Measurements from ENCODE around the gene TCHP.

The TCHP gene

DNA sequence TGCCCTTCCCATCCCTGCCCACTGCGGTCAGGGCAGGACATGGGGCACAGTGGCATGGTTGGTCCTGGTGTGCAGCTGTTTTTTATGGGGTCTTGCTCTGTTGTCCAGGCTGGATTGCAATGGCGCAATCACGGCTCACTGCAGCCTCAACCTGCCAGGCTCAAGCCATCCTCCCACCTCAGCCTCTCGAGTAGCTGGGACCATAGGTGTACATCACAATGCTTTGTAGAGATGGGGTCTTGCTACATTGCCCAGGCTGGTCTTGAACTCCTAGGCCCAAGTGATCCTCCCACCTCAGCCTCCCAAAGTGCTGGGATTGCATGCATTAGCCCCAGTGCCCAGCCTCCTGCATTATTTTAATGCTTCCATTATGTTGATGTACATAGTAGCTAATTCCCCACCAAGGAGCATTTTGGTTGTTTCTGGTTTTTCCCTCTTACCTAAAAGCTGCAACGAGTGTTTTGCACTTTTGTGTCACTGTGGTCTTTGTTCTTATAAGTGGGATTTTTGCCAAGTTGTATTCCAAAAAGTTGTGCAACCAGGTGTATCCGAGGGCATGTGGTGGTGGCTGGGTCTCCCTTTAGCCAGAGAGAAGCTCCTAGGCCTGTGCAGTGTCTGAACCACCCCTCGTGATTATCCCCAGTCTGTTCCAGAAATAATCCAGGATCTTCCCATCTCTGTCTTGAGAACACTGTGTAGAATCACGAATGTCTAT, 10.3 kb downstream of the TCHP start:
- Mint-ChIP-seq H3K9me3 (no peaks in the 10 kb centered on the region), H3K27me3 (ENCODE audit: low read depth) (no peaks in the 10 kb centered on the region), H3K36me3 (ENCODE audit: low read depth) (peaks cover 64% of the 10 kb centered on the region), H3K4me3 (no peak overlapping the region), H3K27ac (no peak overlapping the region), H3K4me1 (ENCODE audit: low read depth) (no peaks in the 10 kb centered on the region)
- DNase-seq (ENCODE audit: low spot score): no peak

DNA sequence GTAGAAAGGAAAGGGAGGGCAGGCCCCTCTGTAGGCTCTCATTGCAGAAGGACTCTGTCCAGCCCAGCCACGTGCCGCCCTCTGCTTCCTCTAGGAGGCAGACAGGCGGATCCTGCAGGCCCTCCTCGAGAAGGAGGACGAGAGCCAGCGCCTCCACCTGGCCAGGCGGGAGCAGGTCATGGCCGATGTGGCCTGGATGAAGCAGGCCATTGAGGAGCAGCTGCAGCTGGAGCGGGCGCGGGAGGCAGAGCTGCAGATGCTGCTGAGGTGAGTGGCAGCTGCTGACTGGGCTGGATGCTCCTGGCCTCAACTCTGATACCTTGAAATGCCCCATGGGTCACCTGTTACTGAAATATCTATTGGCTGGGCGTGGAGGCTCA, 10.9 kb downstream of the TCHP start:
- H3K27ac Mint-ChIP-seq: no peak overlapping the region
- no peaks in the 10 kb centered on the region for H3K27me3 Mint-ChIP-seq (ENCODE audit: low read depth)
- peaks cover 64% of the 10 kb centered on the region for H3K36me3 Mint-ChIP-seq (ENCODE audit: low read depth)
- H3K4me3 Mint-ChIP-seq: no peak overlapping the region
- no peaks in the 10 kb centered on the region for H3K9me3 Mint-ChIP-seq
- H3K4me1 Mint-ChIP-seq (ENCODE audit: low read depth): no peaks in the 10 kb centered on the region
- DNase-seq (ENCODE audit: low spot score): peak; percentile 8

DNA sequence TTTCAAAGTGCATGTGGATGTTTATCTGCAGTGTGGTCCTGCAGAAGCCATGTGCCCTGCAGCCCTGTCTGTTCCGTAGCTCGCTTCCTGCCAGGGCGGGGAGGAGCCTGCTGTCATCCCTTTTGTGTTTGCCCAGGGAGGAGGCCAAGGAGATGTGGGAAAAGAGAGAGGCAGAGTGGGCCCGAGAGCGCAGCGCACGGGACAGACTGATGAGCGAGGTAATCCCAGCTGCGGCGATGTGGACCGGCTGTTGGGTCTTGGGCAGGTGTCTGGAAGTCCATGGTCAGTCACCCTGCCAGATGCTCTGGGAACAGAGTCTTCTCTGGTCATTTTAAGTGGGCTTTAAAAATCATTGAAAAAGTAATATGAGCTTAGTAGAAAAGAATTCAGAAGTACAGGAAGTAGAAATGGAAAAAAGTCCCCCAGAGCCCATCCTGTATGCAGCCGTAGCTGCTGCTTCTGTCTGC, 12.8 kb downstream of the TCHP start:
- Mint-ChIP-seq H3K36me3 (ENCODE audit: low read depth) (peaks cover 63% of the 10 kb centered on the region), H3K4me1 (ENCODE audit: low read depth) (no peaks in the 10 kb centered on the region), H3K27me3 (ENCODE audit: low read depth) (no peaks in the 10 kb centered on the region), H3K9me3 (no peaks in the 10 kb centered on the region), H3K4me3 (no peak overlapping the region), H3K27ac (no peak overlapping the region)
- no peak for DNase-seq (ENCODE audit: low spot score)

DNA sequence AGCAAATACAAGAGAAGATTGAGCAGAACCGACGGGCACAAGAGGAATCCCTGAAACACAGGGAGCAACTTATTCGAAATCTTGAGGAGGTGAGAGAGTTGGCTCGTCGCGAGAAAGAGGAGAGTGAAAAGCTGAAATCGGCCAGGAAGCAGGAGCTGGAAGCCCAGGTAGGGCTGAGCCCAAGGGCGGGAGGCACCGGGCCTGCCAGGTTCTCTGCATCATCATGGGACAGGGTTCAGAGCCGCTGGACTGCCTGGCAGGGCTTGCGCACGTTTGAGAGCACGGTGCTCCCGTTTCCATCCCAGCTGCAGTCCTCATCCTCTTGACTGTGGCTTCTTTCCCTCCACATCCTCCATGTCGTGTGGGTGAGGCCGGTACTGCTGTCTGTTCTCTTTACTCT, 14.4 kb downstream of the TCHP start:
- Mint-ChIP-seq H3K9me3 (no peaks in the 10 kb centered on the region), H3K4me3 (no peak overlapping the region), H3K27ac (no peak overlapping the region), H3K27me3 (ENCODE audit: low read depth) (no peaks in the 10 kb centered on the region), H3K4me1 (ENCODE audit: low read depth) (no peaks in the 10 kb centered on the region), H3K36me3 (ENCODE audit: low read depth) (peaks cover 53% of the 10 kb centered on the region)
- DNase-seq (ENCODE audit: low spot score): no peak

DNA sequence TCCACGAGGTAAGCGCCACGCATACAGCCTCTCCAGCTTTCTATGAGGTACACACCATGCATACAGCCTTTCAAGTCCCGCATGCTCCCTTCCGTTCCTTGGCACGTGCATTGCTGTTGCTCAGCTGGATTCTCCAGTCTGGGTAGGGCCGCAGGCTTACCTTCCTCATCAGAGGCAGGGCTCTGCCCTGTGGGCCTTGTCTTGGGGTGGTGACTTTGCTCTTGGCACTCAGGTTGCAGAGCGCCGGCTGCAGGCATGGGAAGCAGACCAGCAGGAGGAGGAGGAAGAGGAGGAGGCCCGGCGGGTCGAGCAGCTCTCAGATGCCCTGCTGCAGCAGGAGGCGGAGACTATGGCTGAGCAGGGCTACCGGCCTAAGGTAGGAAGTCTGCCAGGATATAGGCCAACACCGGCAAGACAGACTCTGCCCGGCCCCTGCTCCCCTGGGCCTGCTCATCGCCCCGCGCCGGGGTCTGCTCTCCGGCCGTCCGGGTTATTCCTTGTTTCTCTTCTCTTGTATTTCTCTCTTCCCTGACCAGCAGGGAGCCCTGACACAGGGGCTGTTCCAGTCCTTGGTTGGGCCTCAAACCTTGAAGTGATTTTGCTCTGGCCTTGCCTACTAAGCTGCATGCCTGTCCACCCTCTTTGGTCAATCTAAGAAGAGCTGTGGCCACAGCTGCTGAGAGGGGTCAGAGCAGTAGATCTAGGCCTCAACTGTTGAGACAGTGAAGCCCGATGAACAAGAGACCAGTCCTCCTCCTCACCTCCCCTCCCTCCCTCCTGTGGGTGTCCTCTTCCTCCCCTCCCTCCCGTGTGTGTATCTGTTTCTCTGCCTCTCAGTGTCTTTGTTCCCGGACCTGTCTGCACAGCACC, 15.3 kb downstream of the TCHP start:
- Mint-ChIP-seq H3K27me3 (ENCODE audit: low read depth) (no peaks in the 10 kb centered on the region), H3K9me3 (no peaks in the 10 kb centered on the region), H3K4me1 (ENCODE audit: low read depth) (no peaks in the 10 kb centered on the region), H3K36me3 (ENCODE audit: low read depth) (peaks cover 57% of the 10 kb centered on the region), H3K27ac (peak overlapping the region; percentile 12), H3K4me3 (no peak overlapping the region)
- no peak for DNase-seq (ENCODE audit: low spot score)

DNA sequence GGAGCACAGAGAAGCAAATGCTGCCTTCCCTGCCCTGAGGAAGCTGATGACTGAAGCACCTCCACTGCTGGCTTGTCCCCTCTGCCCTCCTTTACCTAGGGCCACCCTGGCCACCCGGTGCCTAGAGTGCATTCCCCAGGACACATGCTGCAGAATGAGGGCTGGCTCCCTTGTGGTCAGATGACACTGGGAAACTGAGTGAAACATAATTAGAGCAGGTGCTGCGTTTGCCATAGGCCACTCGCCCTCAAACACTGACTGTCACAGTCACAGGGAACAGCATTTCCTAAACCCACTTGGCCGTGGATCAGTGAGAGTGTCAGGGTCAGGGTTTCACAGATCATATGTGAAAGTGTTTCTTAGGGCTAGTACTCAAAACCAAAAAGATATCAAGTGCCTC, 16.0 kb downstream of the TCHP start:
- no peak for DNase-seq (ENCODE audit: low spot score)
- H3K4me3 Mint-ChIP-seq: no peak overlapping the region
- no peaks in the 10 kb centered on the region for H3K4me1 Mint-ChIP-seq (ENCODE audit: low read depth)
- peaks cover 57% of the 10 kb centered on the region for H3K36me3 Mint-ChIP-seq (ENCODE audit: low read depth)
- peak overlapping the region; percentile 12 for H3K27ac Mint-ChIP-seq
- no peaks in the 10 kb centered on the region for H3K9me3 Mint-ChIP-seq
- H3K27me3 Mint-ChIP-seq (ENCODE audit: low read depth): no peaks in the 10 kb centered on the region

DNA sequence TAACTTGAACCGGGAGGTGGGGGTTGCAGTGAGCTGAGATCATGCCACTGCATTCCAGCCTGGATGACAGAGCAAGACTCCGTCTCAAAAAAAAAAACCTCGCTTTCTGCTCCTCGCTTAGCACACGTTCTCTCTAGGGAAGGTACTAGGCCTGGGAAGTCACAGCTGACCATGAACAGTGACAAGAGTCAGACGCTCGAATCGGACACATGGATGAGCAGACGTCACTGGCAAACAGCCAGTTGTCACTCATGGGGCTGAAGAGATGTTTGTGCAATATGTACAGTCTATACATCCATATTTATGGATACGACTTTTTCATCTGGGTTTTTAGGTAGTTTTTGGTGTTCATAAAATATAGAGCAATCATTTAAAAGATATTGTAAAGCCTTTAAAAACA, 19.4 kb downstream of the TCHP start:
- H3K27ac Mint-ChIP-seq: no peak overlapping the region
- no peak overlapping the region for H3K4me3 Mint-ChIP-seq
- H3K9me3 Mint-ChIP-seq: no peaks in the 10 kb centered on the region
- DNase-seq (ENCODE audit: low spot score): no peak
- H3K36me3 Mint-ChIP-seq (ENCODE audit: low read depth): peaks cover 48% of the 10 kb centered on the region
- no peaks in the 10 kb centered on the region for H3K4me1 Mint-ChIP-seq (ENCODE audit: low read depth)
- no peaks in the 10 kb centered on the region for H3K27me3 Mint-ChIP-seq (ENCODE audit: low read depth)

DNA sequence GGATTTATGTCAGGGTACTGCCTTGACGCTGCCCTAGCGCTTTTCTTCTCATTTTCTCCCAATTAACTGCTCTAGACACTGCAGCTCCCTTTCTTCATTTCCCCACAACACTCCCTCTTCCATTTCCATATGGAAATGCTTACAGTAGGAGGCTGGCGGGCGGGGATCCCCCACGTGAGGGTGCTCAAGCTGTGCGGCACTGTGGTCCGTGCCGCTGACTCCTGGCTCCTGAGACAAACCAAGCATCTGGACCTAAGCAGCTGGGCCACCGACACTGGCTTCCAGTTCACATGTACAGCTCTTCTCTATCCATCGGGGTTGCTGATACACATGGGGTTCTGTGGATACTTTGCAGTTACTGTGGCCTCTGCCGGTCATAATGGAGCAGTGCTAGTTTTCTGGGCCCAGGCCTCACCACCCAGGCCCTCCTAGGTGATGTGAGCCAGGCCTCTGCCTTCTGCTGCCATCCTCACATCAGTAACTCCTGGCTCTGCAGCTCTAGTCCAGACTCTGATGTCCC, 20.2 kb downstream of the TCHP start:
- H3K4me3 Mint-ChIP-seq: no peak overlapping the region
- no peak overlapping the region for H3K27ac Mint-ChIP-seq
- no peak for DNase-seq (ENCODE audit: low spot score)
- no peaks in the 10 kb centered on the region for H3K9me3 Mint-ChIP-seq
- no peaks in the 10 kb centered on the region for H3K27me3 Mint-ChIP-seq (ENCODE audit: low read depth)
- peaks cover 41% of the 10 kb centered on the region for H3K36me3 Mint-ChIP-seq (ENCODE audit: low read depth)
- no peaks in the 10 kb centered on the region for H3K4me1 Mint-ChIP-seq (ENCODE audit: low read depth)

DNA sequence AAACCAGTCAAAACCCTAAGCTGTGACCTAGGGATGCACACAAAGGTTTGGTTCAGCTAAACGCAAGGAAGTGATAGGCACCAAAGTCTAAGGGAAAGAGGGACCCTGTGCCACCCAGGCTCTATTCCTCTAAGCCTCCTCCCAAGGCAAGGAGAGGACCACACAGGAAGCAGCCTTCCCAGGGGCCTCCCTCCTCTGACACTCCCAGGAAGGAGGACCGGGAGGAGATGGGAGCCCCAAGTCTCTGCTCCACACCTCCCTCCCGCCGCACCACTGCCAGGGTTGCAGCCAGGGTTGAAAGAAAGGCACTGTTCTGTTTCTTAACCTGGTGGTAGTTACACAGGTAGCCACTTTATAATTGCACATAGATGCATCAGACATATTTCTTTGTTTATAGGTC, 21.9 kb downstream of the TCHP start:
- Mint-ChIP-seq H3K4me1 (ENCODE audit: low read depth) (no peaks in the 10 kb centered on the region), H3K36me3 (ENCODE audit: low read depth) (peaks cover 28% of the 10 kb centered on the region), H3K4me3 (no peak overlapping the region), H3K9me3 (no peaks in the 10 kb centered on the region), H3K27ac (peak overlapping the region; percentile 64), H3K27me3 (ENCODE audit: low read depth) (no peaks in the 10 kb centered on the region)
- DNase-seq (ENCODE audit: low spot score): no peak

DNA sequence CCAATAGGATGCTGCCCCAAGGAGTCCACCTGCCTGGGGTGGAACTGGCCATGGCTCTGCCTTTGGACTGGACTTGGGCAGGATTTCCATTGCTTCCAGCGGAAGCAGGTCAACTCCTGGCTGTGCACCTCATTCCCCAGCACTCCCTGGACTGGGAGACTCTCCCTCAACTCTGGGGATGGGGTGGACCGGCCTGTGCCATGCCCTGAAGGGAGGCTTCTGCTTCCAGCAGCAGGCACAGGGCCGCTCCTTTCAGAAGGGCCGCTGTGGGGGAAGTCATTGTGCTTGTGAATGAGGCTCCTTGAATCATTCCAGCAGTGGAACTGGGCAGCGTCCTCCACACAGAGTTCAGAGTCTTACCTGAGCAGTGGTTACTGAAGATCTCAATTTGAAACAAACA, 23.0 kb downstream of the TCHP start:
- no peaks in the 10 kb centered on the region for H3K27me3 Mint-ChIP-seq (ENCODE audit: low read depth)
- H3K27ac Mint-ChIP-seq: no peak overlapping the region
- no peaks in the 10 kb centered on the region for H3K9me3 Mint-ChIP-seq
- no peak for DNase-seq (ENCODE audit: low spot score)
- no peaks in the 10 kb centered on the region for H3K4me1 Mint-ChIP-seq (ENCODE audit: low read depth)
- peaks cover 29% of the 10 kb centered on the region for H3K36me3 Mint-ChIP-seq (ENCODE audit: low read depth)
- no peak overlapping the region for H3K4me3 Mint-ChIP-seq

DNA sequence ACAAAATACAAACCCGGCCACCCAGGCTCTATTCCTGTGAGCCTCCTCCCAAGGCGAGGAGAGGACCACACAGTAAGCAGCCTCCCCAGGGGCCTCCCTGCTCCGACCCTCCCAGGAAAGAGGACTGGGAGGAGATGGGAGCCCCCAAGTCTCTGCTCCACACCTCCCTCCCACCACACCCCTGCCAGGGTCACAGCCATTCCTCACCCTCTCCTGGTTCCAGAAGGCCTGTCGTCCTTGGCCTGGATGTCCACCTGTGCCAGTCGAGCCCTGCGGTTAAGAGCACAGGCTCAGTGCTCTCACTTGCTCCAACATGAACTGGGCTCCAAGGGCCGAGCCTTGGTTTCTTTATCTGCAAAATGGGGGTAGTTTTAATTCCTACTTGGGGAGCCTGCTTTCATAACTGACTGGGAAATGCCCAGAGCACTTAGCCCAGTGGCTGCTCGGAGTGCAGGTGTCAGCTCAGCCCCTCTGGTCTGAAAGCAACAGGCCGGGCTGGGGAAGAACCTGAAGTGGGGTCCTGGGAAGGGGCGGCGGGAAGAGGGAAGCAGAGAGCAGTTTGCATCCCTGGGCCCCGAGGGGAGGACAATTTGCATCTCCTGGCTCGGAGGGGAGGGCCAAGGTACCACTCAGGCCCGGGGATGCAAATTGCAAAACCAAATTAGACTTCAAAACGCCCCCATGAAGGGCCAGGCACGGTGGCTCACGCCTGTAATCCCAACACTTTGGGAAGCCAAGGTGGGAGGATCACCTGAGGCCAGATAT, 23.6 kb downstream of the TCHP start:
- no peak for DNase-seq (ENCODE audit: low spot score)
- H3K4me3 Mint-ChIP-seq: no peak overlapping the region
- H3K27me3 Mint-ChIP-seq (ENCODE audit: low read depth): no peaks in the 10 kb centered on the region
- no peaks in the 10 kb centered on the region for H3K4me1 Mint-ChIP-seq (ENCODE audit: low read depth)
- peaks cover 29% of the 10 kb centered on the region for H3K36me3 Mint-ChIP-seq (ENCODE audit: low read depth)
- no peaks in the 10 kb centered on the region for H3K9me3 Mint-ChIP-seq
- H3K27ac Mint-ChIP-seq: no peak overlapping the region

DNA sequence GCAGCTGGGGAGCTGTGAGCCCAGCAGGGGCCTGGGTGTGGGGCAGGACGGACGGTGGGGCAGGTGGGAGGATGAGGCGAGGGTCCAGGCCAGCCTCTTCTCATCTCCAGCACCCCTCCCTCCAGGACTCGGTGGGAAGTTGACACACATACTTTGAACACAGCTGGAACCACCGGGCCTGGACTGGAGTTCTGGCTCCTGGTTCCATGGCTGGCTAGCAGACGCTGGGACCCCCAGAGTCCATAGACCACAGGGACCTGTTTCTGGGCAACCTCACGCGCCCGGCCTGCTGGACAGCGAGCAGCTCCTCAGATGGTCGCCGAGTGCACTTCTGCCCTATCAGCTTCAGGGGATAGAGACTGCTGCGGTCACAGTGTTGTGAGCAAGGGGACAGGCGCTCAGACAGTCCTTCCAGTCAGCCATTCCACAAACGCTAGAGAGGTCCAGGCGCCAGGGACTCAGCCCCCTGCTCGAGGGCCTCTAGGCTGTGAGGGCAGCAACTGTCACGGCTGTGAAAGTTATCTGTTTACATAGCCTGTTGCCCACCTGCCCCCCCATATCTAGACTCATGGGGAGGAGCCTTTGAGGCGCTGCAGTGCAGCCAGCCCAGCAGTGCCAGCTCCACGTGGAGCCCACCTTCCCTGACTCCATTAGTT, 25.2 kb downstream of the TCHP start:
- no peak for DNase-seq (ENCODE audit: low spot score)
- Mint-ChIP-seq H3K36me3 (ENCODE audit: low read depth) (peaks cover 30% of the 10 kb centered on the region), H3K27me3 (ENCODE audit: low read depth) (no peaks in the 10 kb centered on the region), H3K4me1 (ENCODE audit: low read depth) (no peaks in the 10 kb centered on the region), H3K9me3 (no peaks in the 10 kb centered on the region), H3K27ac (no peak overlapping the region), H3K4me3 (no peak overlapping the region)

DNA sequence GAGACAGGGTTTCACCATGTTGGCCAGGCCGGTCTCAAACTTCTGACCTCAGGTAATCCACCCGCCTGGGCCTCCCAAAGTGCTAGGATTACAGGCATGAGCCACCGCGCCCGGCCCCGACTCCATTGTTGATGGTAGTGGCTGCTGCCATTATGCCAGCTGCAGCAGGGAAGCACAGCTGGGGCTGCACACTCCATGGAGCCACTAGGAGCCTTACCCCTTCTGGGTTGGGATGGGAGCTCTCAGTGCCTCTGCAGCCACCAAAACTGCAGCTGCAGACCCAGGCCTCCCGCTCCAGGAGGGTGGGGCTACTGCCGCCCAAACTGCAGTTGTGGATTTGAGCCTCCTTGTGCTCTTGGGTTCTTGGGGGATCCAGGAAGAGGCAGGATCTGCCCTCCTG, 25.9 kb downstream of the TCHP start:
- Mint-ChIP-seq H3K27ac (no peak overlapping the region), H3K4me1 (ENCODE audit: low read depth) (no peaks in the 10 kb centered on the region), H3K9me3 (no peaks in the 10 kb centered on the region), H3K4me3 (no peak overlapping the region), H3K27me3 (ENCODE audit: low read depth) (no peaks in the 10 kb centered on the region), H3K36me3 (ENCODE audit: low read depth) (peaks cover 24% of the 10 kb centered on the region)
- no peak for DNase-seq (ENCODE audit: low spot score)
